Stomach (tissue), 4 donors: ENCODE data around the gene VAPA.
A peak's percentile ranks its signal among the peaks of the same experiment; 100 is the strongest.

Experiments used
- EP300 ChIP-seq: sonication (generic); formaldehyde crosslinking; IDR thresholded peaks from one replicate; pipeline ENCODE4 v1.6.1; 2017; ENCODE audit warnings: antibody characterized with exemption
- POLR2A ChIP-seq, 4 donors: fragments of 450-650 bp; IDR thresholded peaks; one replicate each; pipeline ENCODE4 v1.6.1; 2016; ENCODE audit warnings: antibody characterized with exemption in 4 of 4, control low read depth in 2 of 4, mild to moderate bottlenecking in 1 of 4, moderate library complexity in 1 of 4
- POLR2AphosphoS5 ChIP-seq, 3 donors: sonication (generic); formaldehyde crosslinking; IDR thresholded peaks; one replicate each; pipeline ENCODE4 v1.6.1; 2016; ENCODE audit warnings: antibody characterized with exemption in 3 of 3
- TF ChIP-seq, protein P1 (sequence below), 7 experiments: fragments of 450-650 bp in 4 of 7; fragments of 200-600 bp in 3 of 7; sonication (generic) in 3 of 7; IDR thresholded peaks; one replicate each; pipeline ENCODE4 v1.5.1; 2016 to 2019; ENCODE audit warnings: antibody characterized with exemption in 7 of 7, control low read depth in 2 of 7, mild to moderate bottlenecking in 1 of 7

DNA sequence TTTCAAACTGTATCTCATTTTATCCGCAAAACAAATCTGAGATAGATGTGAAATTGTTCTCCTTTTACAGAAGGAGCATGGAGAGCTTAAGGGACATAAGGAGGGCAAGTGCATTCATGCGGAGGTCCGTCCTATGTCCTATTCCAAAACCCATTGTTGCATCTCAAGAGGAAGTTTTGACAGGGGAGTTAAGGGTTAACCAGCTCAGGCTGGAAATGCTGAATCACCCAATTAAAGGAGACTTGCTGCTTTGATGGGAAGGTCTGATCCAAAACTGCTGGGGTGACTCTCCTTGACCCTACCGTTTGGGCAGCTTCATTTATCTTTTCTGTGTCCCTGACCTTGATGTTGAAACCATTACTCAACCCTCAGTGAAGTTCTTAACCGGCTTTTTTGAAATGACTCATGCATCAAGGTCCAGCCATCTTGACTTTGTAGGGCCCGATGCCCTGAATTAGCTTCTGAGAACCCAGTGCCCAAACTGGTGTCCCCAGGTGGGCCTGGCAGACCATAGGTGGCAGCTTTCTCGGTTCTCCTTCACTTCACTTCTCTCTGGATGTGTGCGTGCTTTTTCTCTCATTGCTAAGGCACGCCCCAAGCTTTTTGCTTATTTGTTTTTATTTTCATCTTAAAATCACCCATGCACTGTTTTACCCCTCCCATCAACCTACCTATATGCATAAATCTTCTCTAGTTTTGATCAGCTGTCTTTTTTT, 43.9 kb upstream of the VAPA start:
- TF ChIP-seq, protein P1, sequence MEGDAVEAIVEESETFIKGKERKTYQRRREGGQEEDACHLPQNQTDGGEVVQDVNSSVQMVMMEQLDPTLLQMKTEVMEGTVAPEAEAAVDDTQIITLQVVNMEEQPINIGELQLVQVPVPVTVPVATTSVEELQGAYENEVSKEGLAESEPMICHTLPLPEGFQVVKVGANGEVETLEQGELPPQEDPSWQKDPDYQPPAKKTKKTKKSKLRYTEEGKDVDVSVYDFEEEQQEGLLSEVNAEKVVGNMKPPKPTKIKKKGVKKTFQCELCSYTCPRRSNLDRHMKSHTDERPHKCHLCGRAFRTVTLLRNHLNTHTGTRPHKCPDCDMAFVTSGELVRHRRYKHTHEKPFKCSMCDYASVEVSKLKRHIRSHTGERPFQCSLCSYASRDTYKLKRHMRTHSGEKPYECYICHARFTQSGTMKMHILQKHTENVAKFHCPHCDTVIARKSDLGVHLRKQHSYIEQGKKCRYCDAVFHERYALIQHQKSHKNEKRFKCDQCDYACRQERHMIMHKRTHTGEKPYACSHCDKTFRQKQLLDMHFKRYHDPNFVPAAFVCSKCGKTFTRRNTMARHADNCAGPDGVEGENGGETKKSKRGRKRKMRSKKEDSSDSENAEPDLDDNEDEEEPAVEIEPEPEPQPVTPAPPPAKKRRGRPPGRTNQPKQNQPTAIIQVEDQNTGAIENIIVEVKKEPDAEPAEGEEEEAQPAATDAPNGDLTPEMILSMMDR (IDR thresholded peaks at IDR 0.05): no peak
- TF ChIP-seq EP300 (no peak), POLR2A (IDR thresholded peaks at IDR 0.05) (no peak), POLR2AphosphoS5 (IDR thresholded peaks at IDR 0.05) (peak in 2 of 3 donors; percentile 32 to 74)
